Heart left ventricle (tissue), 16 donors: Measurements from ENCODE around the gene ARGFX. TPM values are rescaled to one million over a fixed set of nuclear protein-coding genes. Genes with fewer than 3 reads are reported as not detected.
"Not testable (repeated sequence)": the region's sequence is repeated elsewhere in the genome, so short reads cannot be mapped to it uniquely, and the experiment has no call there.

Source experiments
- ATAC-seq, 4 donors: fragments of 200-7000 bp; cut with Tn5 transposase; one replicate each; pipeline ENCODE4 v1.9.1; 2020 to 2022; ENCODE audit warnings: moderate library complexity in 4 of 4, mild to moderate bottlenecking in 3 of 4, moderate number of reproducible peaks in 1 of 4
- DNase-seq, 5 donors: peaks; one replicate each; pipeline ENCODE4 v3.0.0-alpha.2; 2020
- H3K27ac ChIP-seq, 12 donors: fragments of 200-600 bp; sonication (generic) in 4 of 12; one replicate each; pipeline versions ENCODE4 v1.5.0 to v1.8.0; 2016 to 2022; ENCODE audit warnings: mild to moderate bottlenecking in 2 of 12
- H3K27me3 ChIP-seq, 9 donors: fragments of 200-600 bp; sonication (generic) in 2 of 9; one replicate each; pipeline versions ENCODE4 v1.5.1 to v1.8.0; 2016 to 2022; ENCODE audit warnings: mild to moderate bottlenecking in 3 of 9
- H3K36me3 ChIP-seq, 9 donors: fragments of 200-600 bp; sonication (generic) in 2 of 9; one replicate each; pipeline versions ENCODE4 v1.5.0 to v1.8.0; 2018 to 2022; ENCODE audit warnings: mild to moderate bottlenecking in 2 of 9
- H3K4me1 ChIP-seq, 12 donors: fragments of 200-600 bp; sonication (generic) in 4 of 12; one replicate each; pipeline versions ENCODE4 v1.5.0 to v1.8.0; 2016 to 2022; ENCODE audit warnings: mild to moderate bottlenecking in 3 of 12
- H3K4me3 ChIP-seq, 12 donors: fragments of 200-600 bp; sonication (generic) in 4 of 12; one replicate each; pipeline versions ENCODE4 v1.5.0 to v1.8.0; 2017 to 2022; ENCODE audit warnings: mild to moderate bottlenecking in 9 of 12, moderate library complexity in 4 of 12
- H3K9me3 ChIP-seq, 12 donors: fragments of 200-600 bp; sonication (generic) in 4 of 12; one replicate each; pipeline versions ENCODE4 v1.5.0 to v1.8.0; 2016 to 2022; ENCODE audit warnings: mild to moderate bottlenecking in 1 of 12
- CTCF ChIP-seq, 12 donors: fragments of 200-600 bp; sonication (generic) in 4 of 12; IDR thresholded peaks; one replicate each; pipeline versions ENCODE4 v1.5.0 to v1.8.0; 2018 to 2022; ENCODE audit warnings: antibody characterized with exemption in 12 of 12, mild to moderate bottlenecking in 5 of 12
- POLR2A ChIP-seq, 2 donors: fragments of 450-650 bp; IDR thresholded peaks; one replicate each; pipeline ENCODE4 v1.6.1; 2017; ENCODE audit warnings: antibody characterized with exemption in 2 of 2, mild to moderate bottlenecking in 2 of 2, moderate library complexity in 2 of 2
- WGBS, 4 donors: extraction: QIAGEN DNeasy Blood & Tissue Kit in 2 of 4; methylation state at CpG; one replicate each; pipeline versions ENCODE4 v1.1.5 to v1.1.7; 2013 to 2018; 5-methylcytosine and 5-hydroxymethylcytosine counted together
- intact Hi-C, 10 donors: fragments of 100-400 bp; cut with DNase I; formaldehyde crosslinking; loops; one replicate each; pipeline versions ENCODE4 v1.11.1 to v1.14.2; 2022
- polyA plus RNA-seq, 2 donors: library from polyadenylated mRNA; stranded (reverse); fragments of 200-250 nt; gene quantifications; one replicate each; pipeline ENCODE4 v1.2.3, GENCODE V29; 2013
- total RNA-seq, 9 donors: library from RNA; depleted of rRNA in 2 of 9; stranded (reverse); fragments of >200 nt in 2 of 9; fragmentation: NEBNext Ultra II Directional in 3 of 9; extraction: Animal tissue kit (Norgen Biotek cat#: 25700) in 3 of 9; gene quantifications; one replicate each; pipeline versions ENCODE4 v1.1.0 to v1.2.4, GENCODE V29; 2016 to 2023
- donor health status: ischemic (EF 13 %, LVEDD 7.1; RV severe dilation, severe dysfunction).
- donor health status: healthy with polysubstance abuse.
- donor health status: DM: no; HTN: yes; CAD: no.
- donor health status: DM: no; HTN: no; CAD: no.
- donor health status: ischemic (EF 25% LVEDD 6.9; RV normal size, moderate dysfunction).
- donor health status: ischemic (EF 25% LVEDD 5.7; RV mildly dilated, moderate dysfunction).
- donor health status: healthy.
- donor health status: DM: yes; HTN: yes; CAD: no.
- donor health status: ischemic (EF 35%, LVEDD 5.7; RV mildly dilated, moderate dysfunction).
- donor health status: nonischemic (EF 11% LVEDD 7.7; RV severe dilation, severe dysfunction).
- donor health status: DM: yes; HTN: yes; CAD: no.
- donor health status: PGD.
- donor health status: ischemic (EF 29% LVEDD 5.4; RV normal size, mild dysfunction).
- donor health status: nonischemic (EF 23%, LVEDD 6.1; RV moderate dilation, normal function).

ARGFX gene
- total and polyA plus RNA-seq, 11 donors = not detected

GRCh38 chr3:121592856-121593702 lies 25.3 kb downstream of the ARGFX start, which contains the start of gene FBXO40:
Gene FBXO40, plus strand, starts transcription at chr3:121593379. Its CDS starts 27,197 bp downstream, at chr3:121620576.
- no peaks in the 10 kb centered on the region for H3K36me3 ChIP-seq
- no peaks in the 10 kb centered on the region for H3K9me3 ChIP-seq
- TF ChIP-seq POLR2A (IDR thresholded peaks at IDR 0.05) = peak in 1 of 2 donors; percentile 39
- TF ChIP-seq CTCF (IDR thresholded peaks at IDR 0.05) = peak in 4 of 12 donors; percentile 11 to 36 (median 25)
- H3K4me1 ChIP-seq = peaks cover 0 to 19% (median 0%) of the 10 kb centered on the region in 12 donors
- H3K4me3 ChIP-seq = peak within 1 kb of the TSS; percentile 27 to 73 (median 51)
- no peaks in the 10 kb centered on the region for H3K27me3 ChIP-seq
- intact Hi-C loops = loop anchor here in 1 of 10 donors (10.0 kb wide), 1 partner anchor 52 kb away; no protein-coding TSS in a partner anchor
- DNase-seq = peak in 4 of 5 donors; percentile 42 to 73 (median 64)
- 28 to 36% (median 30%) methylated on average over 11 of the region's 11 CpGs for WGBS, 4 donors
- ATAC-seq = peak; percentile 82 to 84 (median 82)
- H3K27ac ChIP-seq = peak within 1 kb of the TSS; percentile 66 to 95 (median 84)

GRCh38 chr3:121593806-121594205 lies 26.1 kb downstream of the ARGFX start:
- not testable (repeated sequence) for H3K36me3 ChIP-seq, H3K27me3 ChIP-seq, H3K9me3 ChIP-seq, ATAC-seq, DNase-seq
- WGBS, 4 donors = 56 to 65% (median 60%) methylated on average over 4 of the region's 4 CpGs
- peak overlapping the region; percentile 66 to 95 (median 84) for H3K27ac ChIP-seq
- intact Hi-C loops = loop anchor here in 2 of 10 donors (2.0 to 10.0 kb wide), 2 partner anchors 51 to 55 kb away; no protein-coding TSS in a partner anchor
- peak overlapping the region; percentile 27 to 73 (median 51) for H3K4me3 ChIP-seq
- H3K4me1 ChIP-seq = peaks cover 0 to 22% (median 0%) of the 10 kb centered on the region in 12 donors

GRCh38 chr3:121594850-121595249 lies 27.1 kb downstream of the ARGFX start:
- WGBS, 4 donors = 34 to 49% (median 39%) methylated on average over 2 of the region's 2 CpGs
- intact Hi-C loops = loop anchor here in 3 of 10 donors (2.0 to 10.0 kb wide), 3 partner anchors 50 to 54 kb away; no protein-coding TSS in a partner anchor
- no peak for ATAC-seq
- H3K4me3 ChIP-seq = peak overlapping the region in 11 of 12 donors; percentile 32 to 73 (median 51)
- TF ChIP-seq POLR2A (IDR thresholded peaks at IDR 0.05) = no peak
- no peak for TF ChIP-seq CTCF (IDR thresholded peaks at IDR 0.05)
- DNase-seq = no peak
- H3K27me3 ChIP-seq = no peaks in the 10 kb centered on the region
- peaks cover 0 to 27% (median under 1%) of the 10 kb centered on the region in 12 donors for H3K4me1 ChIP-seq
- no peaks in the 10 kb centered on the region for H3K9me3 ChIP-seq
- H3K36me3 ChIP-seq = no peaks in the 10 kb centered on the region
- H3K27ac ChIP-seq = peak overlapping the region in 11 of 12 donors; percentile 66 to 95 (median 86)

GRCh38 chr3:121595765-121596406 lies 28.1 kb downstream of the ARGFX start:
- TF ChIP-seq CTCF (IDR thresholded peaks at IDR 0.05) (no peak), POLR2A (IDR thresholded peaks at IDR 0.05) (no peak)
- peaks cover 0 to 36% (median 5%) of the 10 kb centered on the region in 12 donors for H3K4me1 ChIP-seq
- peak; percentile 35 to 69 (median 66) for ATAC-seq
- intact Hi-C loops = loop anchor here in 3 of 10 donors (2.0 to 10.0 kb wide), 3 partner anchors 49 to 53 kb away; no protein-coding TSS in a partner anchor
- H3K36me3 ChIP-seq = no peaks in the 10 kb centered on the region
- peak in 3 of 5 donors; percentile 17 to 51 (median 44) for DNase-seq
- H3K27me3 ChIP-seq = no peaks in the 10 kb centered on the region
- H3K9me3 ChIP-seq = no peaks in the 10 kb centered on the region
- H3K4me3 ChIP-seq = peak overlapping the region in 7 of 12 donors; percentile 7 to 59 (median 52)
- WGBS, 4 donors = 42 to 65% (median 56%) methylated on average over 4 of the region's 4 CpGs
- peak overlapping the region; percentile 50 to 95 (median 84) for H3K27ac ChIP-seq
